Measurements from ENCODE around the gene M1AP. TPM values are rescaled to one million over a fixed set of nuclear protein-coding genes. Genes with fewer than 3 reads are reported as not detected.

The M1AP gene
- total RNA-seq, 1 donor from 2014 or later, result 0.32 TPM

DNA sequence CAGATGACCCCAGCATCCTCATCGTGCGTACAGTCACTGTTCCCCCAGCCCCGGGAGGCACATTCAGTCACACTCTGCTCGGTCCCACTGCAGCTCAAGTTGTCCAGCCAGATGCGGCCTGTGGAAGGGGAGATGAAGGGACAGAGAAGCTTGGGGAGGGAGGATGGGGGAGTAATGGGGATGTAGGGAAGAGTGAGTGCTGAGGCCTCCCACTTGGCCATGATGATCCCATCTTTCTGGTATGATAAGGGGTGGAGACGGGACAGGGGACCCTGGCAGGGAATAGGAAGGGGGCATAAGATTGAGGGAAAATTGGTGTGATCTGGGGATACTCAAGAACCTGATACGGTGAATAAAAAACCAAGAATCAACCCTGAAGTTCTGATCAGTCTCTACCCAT is 97.9 kb downstream of the M1AP start:
- DNase-seq (ENCODE audit: low spot score), result no peak

- no peak for DNase-seq (ENCODE audit: low spot score)
These were observed 99.0 kb downstream of the M1AP start for GRCh38 chr2:74548900-74549826.

GRCh38 chr2:74548285-74548899 is 99.7 kb downstream of the M1AP start:
- DNase-seq (ENCODE audit: low spot score), result no peak

DNA sequence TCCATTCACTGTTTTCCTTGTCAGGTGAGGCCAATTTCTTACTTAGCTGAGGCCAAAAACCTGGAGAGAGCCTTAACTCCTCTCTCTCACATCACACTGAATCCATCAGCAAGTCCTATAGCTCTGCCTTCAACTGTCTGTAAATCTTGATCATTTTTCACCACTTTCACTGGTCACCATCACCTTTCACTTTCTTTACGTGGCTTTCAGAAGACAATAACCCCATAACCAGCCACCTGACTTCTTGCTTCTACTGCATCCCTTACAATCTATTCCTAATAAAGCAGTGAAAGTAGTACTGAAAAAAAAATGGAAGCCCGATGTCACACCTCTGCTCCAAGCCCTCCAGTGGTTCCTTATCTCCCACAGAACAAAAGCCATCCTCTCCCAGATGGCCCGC is 102.1 kb downstream of the M1AP start:
- DNase-seq (ENCODE audit: low spot score), result no peak

DNA sequence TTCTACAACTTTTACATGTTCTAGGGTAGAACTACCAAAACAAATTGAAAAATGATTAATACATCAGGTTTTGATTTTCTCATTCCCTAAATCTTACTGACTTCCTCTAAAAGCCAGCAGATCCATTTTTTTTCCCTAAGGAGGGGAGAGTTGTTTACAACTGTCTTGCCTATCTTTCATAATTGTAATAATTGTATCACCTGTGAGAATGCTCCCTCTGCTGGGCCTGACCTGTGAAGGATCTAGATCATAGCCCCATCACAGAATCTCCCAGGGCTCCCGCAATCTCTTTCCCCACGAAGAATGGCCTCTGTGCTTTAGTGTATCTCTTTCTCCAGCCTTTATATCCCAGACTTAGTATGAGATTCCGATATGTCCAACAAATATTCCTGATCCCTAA is 103.5 kb downstream of the M1AP start:
- no peak for DNase-seq (ENCODE audit: low spot score)

- no peak for DNase-seq (ENCODE audit: low spot score)
These were observed 105.2 kb downstream of the M1AP start for GRCh38 chr2:74542978-74543377.

- DNase-seq (ENCODE audit: low spot score), result no peak
These were observed 107.8 kb downstream of the M1AP start for GRCh38 chr2:74540291-74540690.

GRCh38 chr2:74538881-74539339 is 109.2 kb downstream of the M1AP start:
- no peak for DNase-seq (ENCODE audit: low spot score)

DNA sequence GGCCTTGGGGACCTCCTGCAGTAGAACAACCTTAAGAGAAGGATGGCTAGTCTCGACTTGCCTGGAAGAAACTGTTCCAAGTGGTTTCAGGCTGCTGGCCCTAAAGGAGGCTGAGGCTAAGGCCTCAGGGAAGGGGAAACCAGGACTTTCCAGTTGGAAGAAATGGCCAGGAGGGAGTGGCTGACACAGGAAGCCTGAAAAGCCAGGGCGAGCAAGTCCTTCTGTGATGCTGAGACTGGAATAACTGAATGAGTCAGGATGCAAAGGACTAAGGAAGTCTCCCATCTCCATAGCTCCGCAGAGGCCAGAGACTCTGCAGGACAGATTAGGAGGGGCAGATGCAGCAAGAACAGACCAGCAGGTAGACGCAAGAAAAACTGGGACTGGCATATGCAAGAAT is 111.0 kb downstream of the M1AP start:
- no peak for DNase-seq (ENCODE audit: low spot score)

DNA sequence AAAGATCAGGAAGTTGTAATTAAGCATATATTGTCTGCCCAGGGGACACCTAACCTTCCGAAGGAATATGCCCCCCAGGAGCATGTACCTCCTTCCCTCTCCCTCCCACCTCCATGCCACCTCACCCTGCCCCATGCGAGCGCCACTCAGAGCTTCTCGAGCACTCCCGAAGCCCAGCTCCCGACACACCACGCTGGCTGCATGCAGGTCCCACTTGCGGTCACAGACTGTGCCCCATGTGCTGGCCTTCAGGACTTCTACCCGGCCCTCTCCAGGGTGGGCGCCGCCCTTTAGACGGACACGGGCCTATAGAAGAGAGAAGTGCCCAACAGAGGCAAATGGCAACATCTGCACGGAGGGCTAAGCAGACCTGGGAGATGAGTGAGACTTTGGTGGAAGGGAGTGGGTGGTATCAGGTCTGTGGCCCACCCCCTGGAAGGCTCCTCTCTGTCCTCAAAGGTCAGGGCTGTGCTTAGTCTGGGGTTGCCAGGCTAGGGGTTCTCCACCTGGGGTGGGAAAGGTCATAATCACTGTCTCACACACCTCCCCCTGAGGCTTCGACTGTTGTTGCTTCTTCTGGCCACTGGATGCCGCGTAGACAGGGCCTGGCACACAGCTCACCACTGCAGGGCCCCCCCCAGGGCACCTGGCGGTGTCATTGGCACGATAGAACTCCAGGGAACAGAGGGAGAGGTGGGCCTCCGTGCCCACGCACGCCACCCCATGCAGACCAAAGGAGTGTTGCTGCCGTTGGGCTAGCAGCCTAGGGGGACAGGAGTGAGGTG is 111.8 kb downstream of the M1AP start:
- DNase-seq (ENCODE audit: low spot score), result no peak

DNA sequence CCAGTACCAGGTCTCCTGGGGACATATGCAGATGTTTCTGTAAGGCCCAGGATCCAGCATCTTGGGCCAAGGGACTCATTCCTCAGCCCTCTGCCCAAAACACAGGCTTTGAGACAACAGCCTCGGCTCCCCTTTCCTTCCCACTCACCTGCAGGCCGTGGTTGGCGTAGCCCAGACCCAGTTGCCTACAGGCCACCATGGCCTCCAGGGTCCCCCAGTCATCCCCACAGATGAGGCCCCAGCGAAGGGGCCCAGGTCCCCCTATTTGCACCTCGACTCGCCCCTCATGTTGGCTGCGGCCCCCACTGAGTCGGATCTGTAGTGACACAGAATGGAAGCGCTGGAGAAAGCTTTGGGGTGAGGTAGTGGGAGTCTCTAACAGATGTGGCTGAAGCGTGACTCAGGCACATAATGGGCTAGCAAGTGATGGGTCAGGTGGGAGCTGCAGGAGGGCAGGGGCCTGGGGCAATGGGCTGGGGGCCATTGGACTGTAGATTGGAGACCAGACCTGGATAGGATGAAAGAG is 112.6 kb downstream of the M1AP start:
- no peak for DNase-seq (ENCODE audit: low spot score)

DNA sequence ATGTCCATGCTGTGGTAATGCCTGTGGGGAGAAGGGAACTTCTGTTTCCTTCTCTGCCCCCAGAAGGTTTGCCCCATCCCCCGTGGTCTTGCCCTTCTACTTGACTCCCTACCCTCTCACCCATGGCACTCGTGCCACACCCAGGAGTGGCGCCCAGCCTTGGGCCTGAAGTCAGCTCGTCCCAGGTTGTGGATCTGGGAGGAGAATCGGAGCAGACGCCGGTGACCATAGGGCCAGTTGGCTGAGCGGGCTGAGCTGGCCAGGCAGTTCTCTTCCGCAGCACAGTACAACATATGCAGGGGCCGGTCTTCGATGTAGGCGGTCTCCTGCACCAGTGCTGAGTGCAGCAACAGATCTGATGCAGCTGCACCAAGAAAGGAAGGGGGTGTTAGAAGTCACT is 113.7 kb downstream of the M1AP start:
- DNase-seq (ENCODE audit: low spot score), result no peak

DNA sequence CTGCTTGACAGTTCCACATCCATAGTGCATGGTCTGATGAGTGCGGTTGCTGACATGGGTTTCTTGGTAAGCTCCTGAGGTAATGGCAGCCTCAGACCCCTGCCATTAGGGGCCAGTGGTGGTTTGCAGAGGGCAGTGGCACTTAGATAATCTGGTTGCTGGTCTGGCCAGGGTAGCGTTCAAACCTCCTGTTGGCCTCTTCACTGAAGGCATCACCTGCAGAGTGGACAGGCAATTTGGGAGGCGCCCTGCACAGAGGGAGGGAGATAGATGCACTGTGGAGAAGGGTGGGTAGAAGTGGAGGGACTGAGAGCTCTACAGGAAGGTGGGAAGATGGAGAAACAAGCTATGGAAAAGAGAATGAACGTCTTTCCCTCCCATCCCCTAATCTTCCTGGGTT is 114.7 kb downstream of the M1AP start:
- DNase-seq (ENCODE audit: low spot score), result no peak

- no peak for DNase-seq (ENCODE audit: low spot score)
These were observed 115.9 kb downstream of the M1AP start for GRCh38 chr2:74532222-74532621.

DNA sequence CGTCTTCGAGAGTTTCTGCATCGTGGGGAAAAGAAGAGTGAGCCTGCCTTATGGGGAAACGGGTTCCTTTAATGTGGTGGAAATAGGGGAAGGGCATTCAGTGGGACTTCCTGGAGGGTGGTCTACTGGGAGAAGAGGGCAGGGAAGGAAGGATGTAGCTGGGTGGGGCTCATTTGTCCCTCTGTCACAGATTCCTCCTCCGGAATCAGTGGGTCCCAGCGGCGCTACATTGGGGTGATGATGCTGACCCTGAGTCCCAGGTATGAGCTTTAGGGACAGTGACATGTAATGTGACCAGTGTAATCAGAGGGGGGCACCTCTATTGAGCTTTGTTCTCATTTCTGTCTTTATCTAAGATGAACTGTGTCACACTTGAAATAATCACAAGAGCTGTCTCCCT is 116.5 kb downstream of the M1AP start:
- DNase-seq (ENCODE audit: low spot score), result no peak

DNA sequence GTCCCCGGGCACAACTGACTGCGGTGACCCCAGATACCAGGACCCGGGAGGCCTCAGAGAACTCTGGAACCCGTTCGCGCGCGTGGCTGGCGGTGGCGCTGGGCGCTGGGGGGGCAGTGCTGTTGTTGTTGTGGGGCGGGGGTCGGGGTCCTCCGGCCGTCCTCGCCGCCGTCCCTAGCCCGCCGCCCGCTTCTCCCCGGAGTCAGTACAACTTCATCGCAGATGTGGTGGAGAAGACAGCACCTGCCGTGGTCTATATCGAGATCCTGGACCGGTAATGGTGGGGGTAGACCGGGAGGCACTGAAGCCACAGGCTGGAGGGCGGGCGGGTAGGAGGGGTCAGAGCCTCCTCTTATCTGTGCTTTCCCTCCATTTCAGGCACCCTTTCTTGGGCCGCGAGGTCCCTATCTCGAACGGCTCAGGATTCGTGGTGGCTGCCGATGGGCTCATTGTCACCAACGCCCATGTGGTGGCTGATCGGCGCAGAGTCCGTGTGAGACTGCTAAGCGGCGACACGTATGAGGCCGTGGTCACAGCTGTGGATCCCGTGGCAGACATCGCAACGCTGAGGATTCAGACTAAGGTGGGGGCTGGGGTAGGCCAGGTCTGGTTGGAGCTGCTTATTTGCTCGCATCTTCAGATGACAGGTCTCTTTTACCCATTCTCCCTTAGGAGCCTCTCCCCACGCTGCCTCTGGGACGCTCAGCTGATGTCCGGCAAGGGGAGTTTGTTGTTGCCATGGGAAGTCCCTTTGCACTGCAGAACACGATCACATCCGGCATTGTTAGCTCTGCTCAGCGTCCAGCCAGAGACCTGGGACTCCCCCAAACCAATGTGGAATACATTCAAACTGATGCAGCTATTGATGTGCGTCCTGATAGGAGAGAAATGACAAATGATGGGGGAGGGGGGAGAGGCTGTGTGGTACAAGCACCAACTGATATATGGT is 117.6 kb downstream of the M1AP start:
- no peak for DNase-seq (ENCODE audit: low spot score)

DNA sequence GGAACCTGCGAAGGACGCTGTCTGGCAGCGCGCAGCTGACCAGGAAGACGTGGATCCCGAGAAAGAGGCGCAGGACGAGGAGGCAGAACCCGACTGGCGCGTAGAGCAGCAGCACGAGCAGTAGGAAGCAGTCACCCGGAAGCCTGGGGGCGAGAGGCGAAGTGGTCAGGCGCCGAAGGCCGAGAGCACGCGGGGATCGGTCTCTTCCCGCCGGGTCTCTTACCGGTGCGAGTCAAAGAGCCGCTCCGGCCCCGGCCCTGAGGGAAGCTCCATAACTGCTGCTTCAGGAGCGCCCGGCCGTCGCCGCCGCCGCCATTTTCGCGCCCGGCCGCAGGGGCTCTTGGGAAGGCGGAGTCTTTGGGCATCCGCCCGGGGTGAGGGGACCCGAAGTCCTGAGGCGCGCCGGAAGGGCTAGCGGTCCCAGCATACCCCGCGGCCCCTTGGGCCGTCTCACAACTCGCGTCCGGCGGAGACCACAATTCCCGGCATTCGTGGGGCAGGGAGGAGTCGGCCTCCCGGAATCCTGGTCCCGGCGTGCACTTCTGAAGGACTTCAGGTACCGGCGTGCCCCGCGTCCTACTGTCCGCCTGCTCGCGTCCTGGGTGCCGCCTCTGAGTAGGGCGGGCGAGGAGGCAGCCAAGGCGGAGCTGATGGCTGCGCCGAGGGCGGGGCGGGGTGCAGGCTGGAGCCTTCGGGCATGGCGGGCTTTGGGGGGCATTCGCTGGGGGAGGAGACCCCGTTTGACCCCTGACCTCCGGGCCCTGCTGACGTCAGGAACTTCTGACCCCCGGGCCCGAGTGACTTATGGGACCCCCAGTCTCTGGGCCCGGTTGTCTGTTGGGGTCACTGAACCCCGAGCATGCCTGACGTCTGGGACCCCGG is 118.5 kb downstream of the M1AP start, which contains the start of the genes AUP1 and HTRA2:
AUP1 (minus strand) TSS at position 350 of the 882 bp plus-strand sequence; CDS start at position 273, 77 bp downstream.
HTRA2 (plus strand) TSS at position 577 of the 882 bp plus-strand sequence; CDS start at position 651, 74 bp downstream.
- DNase-seq (ENCODE audit: low spot score), result peak; percentile 99

- DNase-seq (ENCODE audit: low spot score), result no peak
These were observed 119.4 kb downstream of the M1AP start for GRCh38 chr2:74528600-74529356.

All from mesenteric fat pad (tissue), 1 donor.